Measurements from ENCODE around the gene NR1D1.

DNA sequence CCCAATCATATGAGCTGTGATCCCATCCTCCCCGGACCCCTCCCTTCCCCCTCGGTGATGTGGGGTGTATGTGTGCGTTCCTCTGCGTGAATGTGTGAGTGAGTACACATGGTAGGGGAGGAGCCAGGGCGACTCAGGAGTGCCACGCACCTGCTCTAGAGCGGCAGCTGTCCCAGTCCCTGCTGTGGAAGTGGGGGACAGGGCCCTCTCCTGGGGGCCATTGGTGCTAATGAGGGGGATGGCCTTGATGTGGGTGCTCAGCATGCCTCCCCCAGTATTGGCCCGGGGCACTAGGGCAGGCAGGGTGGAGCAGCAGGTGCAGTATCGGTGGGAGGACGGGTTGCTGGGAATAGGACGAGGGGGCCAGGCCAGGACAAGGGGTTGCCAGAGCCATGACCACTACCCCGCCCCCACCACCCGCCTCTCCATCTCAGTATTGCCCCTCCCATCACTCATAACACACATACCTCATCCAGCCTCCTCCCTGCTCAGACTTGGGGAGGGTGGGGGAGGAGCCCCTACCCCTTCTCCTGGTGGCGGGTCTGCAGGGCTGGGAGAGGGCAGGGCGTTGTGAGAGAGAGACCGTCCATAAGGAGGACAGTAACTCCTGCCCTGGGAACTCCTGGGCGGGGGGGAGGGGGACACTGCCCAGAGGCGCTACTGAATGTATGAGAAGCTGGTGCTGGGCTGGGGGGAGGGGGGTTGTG lies 8.5 kb downstream of the NR1D1 start:
- TF ChIP-seq, protein P1, sequence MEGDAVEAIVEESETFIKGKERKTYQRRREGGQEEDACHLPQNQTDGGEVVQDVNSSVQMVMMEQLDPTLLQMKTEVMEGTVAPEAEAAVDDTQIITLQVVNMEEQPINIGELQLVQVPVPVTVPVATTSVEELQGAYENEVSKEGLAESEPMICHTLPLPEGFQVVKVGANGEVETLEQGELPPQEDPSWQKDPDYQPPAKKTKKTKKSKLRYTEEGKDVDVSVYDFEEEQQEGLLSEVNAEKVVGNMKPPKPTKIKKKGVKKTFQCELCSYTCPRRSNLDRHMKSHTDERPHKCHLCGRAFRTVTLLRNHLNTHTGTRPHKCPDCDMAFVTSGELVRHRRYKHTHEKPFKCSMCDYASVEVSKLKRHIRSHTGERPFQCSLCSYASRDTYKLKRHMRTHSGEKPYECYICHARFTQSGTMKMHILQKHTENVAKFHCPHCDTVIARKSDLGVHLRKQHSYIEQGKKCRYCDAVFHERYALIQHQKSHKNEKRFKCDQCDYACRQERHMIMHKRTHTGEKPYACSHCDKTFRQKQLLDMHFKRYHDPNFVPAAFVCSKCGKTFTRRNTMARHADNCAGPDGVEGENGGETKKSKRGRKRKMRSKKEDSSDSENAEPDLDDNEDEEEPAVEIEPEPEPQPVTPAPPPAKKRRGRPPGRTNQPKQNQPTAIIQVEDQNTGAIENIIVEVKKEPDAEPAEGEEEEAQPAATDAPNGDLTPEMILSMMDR (IDR thresholded peaks at IDR 0.05; ENCODE audit: low read length): no peak
- no peak for TF ChIP-seq EZH2 (IDR thresholded peaks at IDR 0.05; ENCODE audit: borderline replicate concordance, low read length)

Data from OCI-LY1 (cell line).